ENCODE data around the gene KRT78. TPM values are rescaled to one million over a fixed set of nuclear protein-coding genes. Genes with fewer than 3 reads are reported as not detected.

The KRT78 gene
- total and polyA plus RNA-seq, 2 of the 13 experiments (the other 11 are each of a cell fraction or from before 2014, with no cell fraction given), result not detected

GRCh38 chr12:52884526-52885293 lies 35.9 kb upstream of the KRT78 start (continued):
- TF ChIP-seq ZNF280B (CRISPR knock-in tag; IDR thresholded peaks at IDR 0.05; ENCODE audit: borderline replicate concordance) (no peak), MYPOP (CRISPR knock-in tag; IDR thresholded peaks at IDR 0.05) (0 out of 2 replicates have a peak, but pooled peaks have one; percentile 23), MLX (CRISPR knock-in tag; IDR thresholded peaks at IDR 0.05) (peak; percentile 79), ZNF609 (CRISPR knock-in tag; IDR thresholded peaks at IDR 0.05; ENCODE audit: borderline replicate concordance) (no peak), ARNTL (CRISPR knock-in tag; IDR thresholded peaks at IDR 0.05) (0 out of 2 replicates have a peak, but pooled peaks have one; percentile 13), SAP130 (CRISPR knock-in tag; IDR thresholded peaks at IDR 0.05; ENCODE audit: low read depth) (peak; percentile 77), ELF4 (CRISPR knock-in tag; IDR thresholded peaks at IDR 0.05; ENCODE audit: borderline replicate concordance) (peak; percentile 41; the same call in 1 of the 2 replicates), FOXP1 (IDR thresholded peaks at IDR 0.05) (no peak), FOXP1 (CRISPR knock-in tag; IDR thresholded peaks at IDR 0.05) (peak; percentile 9; the same call in 1 of the 2 replicates), NONO (IDR thresholded peaks at IDR 0.05) (no peak), NONO (CRISPR knock-in tag; conservative IDR thresholded peaks at IDR 0.05) (0 out of 2 replicates have a peak, but pooled peaks have one; percentile 47), ZNF75D (CRISPR knock-in tag; IDR thresholded peaks at IDR 0.05; ENCODE audit: borderline replicate concordance) (no peak), ZMYM2 (CRISPR knock-in tag; IDR thresholded peaks at IDR 0.05) (no peak), HNF1B (CRISPR knock-in tag; IDR thresholded peaks at IDR 0.05) (0 out of 2 replicates have a peak, but pooled peaks have one; percentile 26), HNF4A (CRISPR knock-in tag; IDR thresholded peaks at IDR 0.05) (peak; percentile 86), ATF2 (CRISPR knock-in tag; IDR thresholded peaks at IDR 0.05) (peak; percentile 63; the same call in 1 of the 2 replicates)
